Parathyroid adenoma (tissue), 2 donors: Measurements from ENCODE around the gene GSC.

ENCODE experiments used
- H2AFZ ChIP-seq: fragments of 300-600 bp; sonication (generic); one replicate; pipeline ENCODE4 v1.7.0; 2017; ENCODE audit warnings: antibody characterized with exemption, mild to moderate bottlenecking
- H3K27ac ChIP-seq: fragments of 300-600 bp; sonication (generic); one replicate; pipeline ENCODE4 v1.7.0; 2017
- H3K27me3 ChIP-seq: fragments of 300-600 bp; sonication (generic); one replicate; pipeline ENCODE4 v1.7.0; 2017; ENCODE audit warnings: low read length; ENCODE audit not compliant: control insufficient read depth, insufficient read depth
- H3K36me3 ChIP-seq: fragments of 300-600 bp; sonication (generic); one replicate; pipeline ENCODE4 v1.7.0; 2017; ENCODE audit warnings: low read length; ENCODE audit not compliant: control insufficient read depth, insufficient read depth
- H3K4me1 ChIP-seq: fragments of 300-600 bp; sonication (generic); one replicate; pipeline ENCODE4 v1.7.0; 2017; ENCODE audit warnings: control low read depth
- H3K4me2 ChIP-seq: fragments of 300-600 bp; sonication (generic); one replicate; pipeline ENCODE4 v1.7.0; 2017; ENCODE audit warnings: low read length
- H3K4me3 ChIP-seq: fragments of 300-600 bp; sonication (generic); one replicate; pipeline ENCODE4 v1.7.0; 2017; ENCODE audit warnings: low read depth, low read length
- H3K79me2 ChIP-seq: fragments of 300-600 bp; sonication (generic); one replicate; pipeline ENCODE4 v1.7.0; 2017; ENCODE audit warnings: control low read depth
- H3K9ac ChIP-seq: fragments of 300-600 bp; sonication (generic); one replicate; pipeline ENCODE4 v1.7.0; 2017; ENCODE audit warnings: mild to moderate bottlenecking
- H3K9me3 ChIP-seq: fragments of 300-600 bp; sonication (generic); one replicate; pipeline ENCODE4 v1.7.0; 2017; ENCODE audit warnings: low read length; ENCODE audit not compliant: control insufficient read depth
- TF ChIP-seq, protein P1 (sequence below): fragments of 300-600 bp; sonication (generic); IDR thresholded peaks from one replicate; pipeline ENCODE4 v1.7.0; 2017; ENCODE audit warnings: antibody characterized with exemption, mild to moderate bottlenecking
- donor health status: primary hyperparathyroidism.

The GSC gene

DNA sequence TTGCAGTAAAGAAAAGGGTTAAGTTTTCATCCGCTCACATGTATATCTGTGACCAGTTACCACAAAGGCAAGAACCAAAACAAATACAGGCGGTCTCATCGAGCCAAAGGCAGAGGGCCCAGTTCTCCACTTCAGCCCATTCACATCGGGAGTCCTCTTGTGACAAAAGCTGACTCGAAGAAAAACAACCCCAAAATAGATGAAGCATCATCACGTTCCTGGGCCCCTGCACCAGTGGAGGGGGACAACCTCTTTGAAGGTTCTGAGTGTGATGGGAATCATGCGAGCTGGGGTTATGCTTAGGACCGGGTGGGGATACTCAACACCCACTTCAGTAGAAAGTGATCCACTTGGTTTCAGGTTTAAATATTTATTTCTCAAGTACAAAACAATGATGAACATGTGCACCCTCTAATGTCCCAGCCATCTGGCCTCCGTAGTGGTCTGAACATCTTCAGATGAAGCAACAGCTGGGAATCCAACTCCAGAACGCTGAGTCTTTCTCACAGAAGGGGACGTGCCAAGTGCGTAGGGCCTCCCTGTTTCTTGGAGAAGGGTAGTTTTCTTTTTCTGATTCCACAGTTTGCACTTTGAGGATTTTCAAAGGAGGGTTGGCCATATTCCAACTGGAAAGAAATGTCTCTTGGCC is 8.4 kb downstream of the GSC start:
- Histone ChIP-seq H3K27ac (no peak overlapping the region), H3K27me3 (no peaks in the 10 kb centered on the region), H3K9me3 (no peaks in the 10 kb centered on the region), H3K4me3 (no peak overlapping the region), H3K4me2 (no peak overlapping the region), H3K4me1 (no peaks in the 10 kb centered on the region), H3K79me2 (no peaks in the 10 kb centered on the region), H2AFZ (no peak overlapping the region), H3K9ac (no peak overlapping the region), H3K36me3 (no peaks in the 10 kb centered on the region)
- TF ChIP-seq, protein P1, sequence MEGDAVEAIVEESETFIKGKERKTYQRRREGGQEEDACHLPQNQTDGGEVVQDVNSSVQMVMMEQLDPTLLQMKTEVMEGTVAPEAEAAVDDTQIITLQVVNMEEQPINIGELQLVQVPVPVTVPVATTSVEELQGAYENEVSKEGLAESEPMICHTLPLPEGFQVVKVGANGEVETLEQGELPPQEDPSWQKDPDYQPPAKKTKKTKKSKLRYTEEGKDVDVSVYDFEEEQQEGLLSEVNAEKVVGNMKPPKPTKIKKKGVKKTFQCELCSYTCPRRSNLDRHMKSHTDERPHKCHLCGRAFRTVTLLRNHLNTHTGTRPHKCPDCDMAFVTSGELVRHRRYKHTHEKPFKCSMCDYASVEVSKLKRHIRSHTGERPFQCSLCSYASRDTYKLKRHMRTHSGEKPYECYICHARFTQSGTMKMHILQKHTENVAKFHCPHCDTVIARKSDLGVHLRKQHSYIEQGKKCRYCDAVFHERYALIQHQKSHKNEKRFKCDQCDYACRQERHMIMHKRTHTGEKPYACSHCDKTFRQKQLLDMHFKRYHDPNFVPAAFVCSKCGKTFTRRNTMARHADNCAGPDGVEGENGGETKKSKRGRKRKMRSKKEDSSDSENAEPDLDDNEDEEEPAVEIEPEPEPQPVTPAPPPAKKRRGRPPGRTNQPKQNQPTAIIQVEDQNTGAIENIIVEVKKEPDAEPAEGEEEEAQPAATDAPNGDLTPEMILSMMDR = no peak

DNA sequence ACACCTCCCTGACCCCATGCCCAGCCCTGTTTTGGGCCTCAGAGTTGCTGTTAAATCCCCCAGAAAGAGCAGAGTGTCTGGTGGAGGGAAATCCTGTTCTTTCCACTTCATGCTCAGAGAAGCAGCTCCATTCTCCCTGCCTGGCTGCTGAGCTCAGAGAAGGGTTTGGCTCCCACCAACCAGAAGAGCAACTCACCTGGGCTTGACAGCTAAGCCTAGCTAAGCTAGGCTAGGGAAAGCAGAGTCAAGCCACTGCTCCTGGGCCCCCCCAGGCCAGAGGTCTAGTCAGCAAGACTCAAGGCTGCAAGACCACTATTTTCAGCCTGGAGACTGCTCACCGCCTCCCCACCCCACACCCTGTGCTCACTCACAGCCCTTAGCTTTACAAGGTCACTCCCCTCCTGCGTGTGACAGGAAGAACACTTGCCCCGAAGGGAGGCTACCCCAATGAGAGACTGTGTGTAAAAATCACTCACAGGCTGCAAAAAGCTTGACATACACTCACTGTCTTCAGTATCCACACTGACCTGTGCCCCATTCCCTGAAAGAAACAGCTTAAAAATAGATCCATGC is 13.5 kb downstream of the GSC start:
- no peak overlapping the region for H3K4me2 ChIP-seq
- H3K4me3 ChIP-seq = no peak overlapping the region
- no peaks in the 10 kb centered on the region for H3K36me3 ChIP-seq
- no peak overlapping the region for H3K9ac ChIP-seq
- no peaks in the 10 kb centered on the region for H3K27me3 ChIP-seq
- no peaks in the 10 kb centered on the region for H3K9me3 ChIP-seq
- no peaks in the 10 kb centered on the region for H3K4me1 ChIP-seq
- H3K27ac ChIP-seq = no peak overlapping the region
- H2AFZ ChIP-seq = no peak overlapping the region
- H3K79me2 ChIP-seq = no peaks in the 10 kb centered on the region
- TF ChIP-seq, protein P1 = no peak

DNA sequence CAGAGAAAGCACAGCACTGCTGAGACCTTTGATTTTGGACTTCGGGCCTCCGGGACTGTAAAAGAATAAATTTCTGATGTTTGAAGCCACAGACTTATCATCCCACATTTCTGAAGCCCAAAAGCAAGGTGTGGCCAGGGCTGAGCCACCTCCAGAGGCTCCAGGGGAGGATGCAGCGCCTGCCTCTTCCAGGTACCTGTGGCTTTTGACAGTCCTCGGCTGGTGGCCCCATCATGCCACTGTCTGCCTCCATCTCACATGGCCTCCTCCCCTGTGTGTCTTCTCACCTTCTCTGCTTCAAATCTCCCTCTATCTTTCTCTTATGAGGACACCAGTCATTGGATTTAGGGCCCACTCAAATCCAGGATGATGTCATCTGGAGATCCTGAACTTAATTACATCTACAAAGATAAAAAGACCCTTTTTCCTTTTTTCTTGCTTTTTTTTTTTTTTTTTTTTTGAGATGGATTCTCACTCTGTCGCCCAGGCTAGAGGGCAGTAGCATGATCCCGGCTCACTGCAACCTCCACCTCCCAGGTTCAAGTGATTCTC is 15.4 kb downstream of the GSC start:
- no peak overlapping the region for H3K9ac ChIP-seq
- no peak overlapping the region for H3K4me3 ChIP-seq
- H3K4me2 ChIP-seq = no peak overlapping the region
- no peaks in the 10 kb centered on the region for H3K4me1 ChIP-seq
- TF ChIP-seq, protein P1 = no peak
- H3K36me3 ChIP-seq = no peaks in the 10 kb centered on the region
- H3K79me2 ChIP-seq = no peaks in the 10 kb centered on the region
- no peaks in the 10 kb centered on the region for H3K27me3 ChIP-seq
- no peak overlapping the region for H3K27ac ChIP-seq
- no peak overlapping the region for H2AFZ ChIP-seq
- no peaks in the 10 kb centered on the region for H3K9me3 ChIP-seq

DNA sequence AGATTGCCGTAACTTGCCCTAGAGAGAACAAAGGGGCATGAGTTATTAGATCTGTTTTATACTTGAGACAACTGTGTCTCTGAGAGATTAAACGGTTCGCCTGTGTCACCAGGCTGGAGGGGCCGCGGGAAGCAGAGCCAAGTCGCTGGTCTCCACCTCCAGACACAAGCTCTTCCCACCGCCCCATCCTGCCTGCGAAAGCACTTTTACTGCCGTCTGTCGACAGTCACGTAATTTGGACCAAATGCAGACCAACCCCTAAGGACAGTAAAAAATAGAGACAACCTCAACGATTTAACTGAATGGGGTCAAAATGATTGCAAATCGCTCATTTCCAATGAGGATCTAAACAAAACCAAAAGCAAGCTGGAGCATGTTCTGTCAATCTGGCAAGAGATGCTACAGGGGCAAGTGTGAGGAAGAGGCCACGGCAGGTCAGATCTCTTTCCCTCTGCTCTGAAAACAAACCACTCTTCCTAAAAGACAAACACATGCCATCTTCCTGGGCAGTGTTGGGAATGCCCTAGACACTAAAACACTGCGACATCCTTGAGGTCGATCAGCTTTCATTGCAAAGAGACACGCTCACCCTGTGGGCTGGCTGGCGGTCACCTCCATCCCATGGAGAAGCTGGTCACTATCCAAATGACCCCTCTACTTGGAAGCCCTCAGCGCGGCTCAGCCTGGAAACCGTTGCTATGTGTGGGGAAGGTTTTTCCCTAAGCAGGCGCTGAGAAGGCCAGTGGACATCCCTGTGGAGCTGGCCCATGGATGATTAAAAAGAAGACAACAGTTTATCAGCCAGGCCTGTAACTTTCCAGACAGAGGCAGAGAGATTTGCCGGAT is 17.1 kb downstream of the GSC start:
- Histone ChIP-seq H3K79me2 (no peaks in the 10 kb centered on the region), H3K36me3 (no peaks in the 10 kb centered on the region), H3K4me3 (no peak overlapping the region), H3K27ac (no peak overlapping the region), H3K9me3 (no peaks in the 10 kb centered on the region), H3K4me2 (no peak overlapping the region), H3K4me1 (no peaks in the 10 kb centered on the region), H2AFZ (no peak overlapping the region), H3K9ac (no peak overlapping the region), H3K27me3 (no peaks in the 10 kb centered on the region)
- TF ChIP-seq, protein P1 = no peak
